ENCODE results near the gene NINJ1. TPM values are rescaled to one million over a fixed set of nuclear protein-coding genes. Genes with fewer than 3 reads are reported as not detected.
"Not testable (repeated sequence)": the region's sequence is repeated elsewhere in the genome, so short reads cannot be mapped to it uniquely, and the experiment has no call there.

NINJ1 gene
- total and polyA plus RNA-seq, 2 of the 8 experiments (the other 6 are each of a cell fraction or from before 2014, with no cell fraction given), result 28.2 to 65.6 TPM

DNA sequence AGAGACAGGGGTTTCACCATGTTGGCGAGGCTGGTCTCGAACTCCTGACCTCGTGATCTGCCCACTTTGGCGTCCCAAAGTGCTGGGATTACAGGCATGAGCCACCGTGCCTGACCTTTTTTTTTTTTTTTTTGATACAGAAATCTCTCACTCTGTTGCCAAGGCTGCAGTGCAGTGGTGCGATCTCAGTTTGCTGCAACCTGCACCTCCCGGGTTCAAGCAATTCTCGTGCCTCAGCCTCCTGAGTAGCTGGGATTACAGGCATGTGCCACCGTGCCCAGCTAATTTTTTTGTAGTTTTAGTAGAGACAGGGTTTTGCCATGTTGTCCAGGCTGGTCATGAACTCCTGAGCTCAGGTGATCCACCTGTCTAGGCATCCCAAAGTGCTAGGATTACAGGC lies 16.5 kb downstream of the NINJ1 start:
- not testable (repeated sequence) for H3K23ac ChIP-seq (ENCODE audit: insufficient read length); H2BK120ac ChIP-seq (replicated peaks; ENCODE audit: low read depth, low read length); H2BK12ac ChIP-seq (ENCODE audit: low read depth, low read length); H3K4me2 ChIP-seq (ENCODE audit: insufficient read depth in 1 of 2, low read depth in 2 of 2, low read length in 2 of 2); H3K36me3 ChIP-seq (ENCODE audit: control insufficient read depth in 2 of 4, insufficient read depth in 4 of 4, low read length in 3 of 4); H3K9ac ChIP-seq (replicated peaks in 1 of 4; ENCODE audit: extremely low read depth in 1 of 4, low read depth in 3 of 4, low read length in 3 of 4); H4K5ac ChIP-seq (ENCODE audit: insufficient read length, low read depth, low read length); H3K23me2 ChIP-seq (ENCODE audit: low read depth, low read length); H3K56ac ChIP-seq (replicated peaks; ENCODE audit: insufficient read length, low read depth, low read length); H3K18ac ChIP-seq (ENCODE audit: extremely low read depth, low read length); H3K27me3 ChIP-seq (replicated peaks in 1 of 4; ENCODE audit: control insufficient read depth in 3 of 4, extremely low read depth in 1 of 4, insufficient read depth in 3 of 4, low read length in 3 of 4); DNase-seq (ENCODE audit: low read depth in 1 of 2, low spot score in 2 of 2); H3K4me3 ChIP-seq (ENCODE audit: extremely low read depth in 1 of 4, insufficient read depth in 2 of 4, low read depth in 3 of 4, low read length in 4 of 4); H2AFZ ChIP-seq (ENCODE audit: low read length); H2AK5ac ChIP-seq (ENCODE audit: low read depth, low read length); H4K8ac ChIP-seq (ENCODE audit: extremely low read depth, insufficient read depth, low read length); H3K79me1 ChIP-seq (ENCODE audit: low read depth, low read length); FAIRE-seq; H2BK5ac ChIP-seq (ENCODE audit: low read depth, low read length); H4K91ac ChIP-seq (replicated peaks; ENCODE audit: insufficient read length, low read length); H3K9me3 ChIP-seq (ENCODE audit: insufficient read depth in 2 of 2, low read depth in 1 of 2, low read length in 1 of 2); H2BK15ac ChIP-seq (ENCODE audit: low read length); H3K79me2 ChIP-seq (ENCODE audit: control insufficient read depth in 1 of 2, insufficient read depth in 2 of 2, low read length in 2 of 2); H4K20me1 ChIP-seq (replicated peaks in 1 of 2; ENCODE audit: control insufficient read depth in 1 of 2, insufficient read depth in 2 of 2, low read length in 2 of 2); H2BK20ac ChIP-seq (ENCODE audit: low read length); H3K4ac ChIP-seq (replicated peaks; ENCODE audit: insufficient read length, low read depth, low read length); H3K14ac ChIP-seq (ENCODE audit: insufficient read length); H3K27ac ChIP-seq (ENCODE audit: low read depth, low read length)
- CTCF ChIA-PET (ENCODE audit: partially characterized antibody), result interaction anchor here (0.6 to 8.5 kb wide), 5 partner anchors 10 to 483 kb away, joined by 3 to 96 read pairs (median 3); partner anchors contain the start of gene NINJ1
- WGBS, 2 experiments (ENCODE audit: extremely low coverage in 1 of 2, insufficient coverage in 1 of 2, insufficient read length in 1 of 2, insufficient replicate concordance in 2 of 2, low coverage in 1 of 2, low lambda C conversion rate in 2 of 2, missing lambda C conversion rate in 1 of 2), result 90% methylated on average over 9 of the region's 9 CpGs; no CpG with 5 or more reads in 1 of the 2 experiments
- POLR2A ChIA-PET (ENCODE audit: partially characterized antibody), result interaction anchor here (0.7 to 2.0 kb wide), 3 partner anchors 9 to 16 kb away, joined by 3 to 9 read pairs (median 3); partner anchors contain the start of gene NINJ1
- peaks cover 0 to 17% (median 10%) of the 10 kb centered on the region in 4 experiments; a peak in 6 of 7 replicates for H3K4me1 ChIP-seq (replicated peaks in 1 of 4; ENCODE audit: control insufficient read depth in 3 of 4, insufficient read depth in 4 of 4, low read length in 3 of 4)

Measured in H1 (cell line).